ENCODE measurements around the gene CDC42EP5. TPM values are rescaled to one million over a fixed set of nuclear protein-coding genes. Genes with fewer than 3 reads are reported as not detected.

CDC42EP5 gene
- total and polyA plus RNA-seq, 4 donors = 0.28 to 2.2 (median 0.84) TPM; not detected in 1

- Histone ChIP-seq H3K9me3 (ENCODE audit: control insufficient read depth in 4 of 4, low read length in 3 of 4) (no peaks in the 10 kb centered on the region), H3K4me3 (ENCODE audit: low read depth in 1 of 3, low read length in 3 of 3) (peak overlapping the region; percentile 32 to 61 (median 58)), H3K27me3 (ENCODE audit: control insufficient read depth in 4 of 4, insufficient read depth in 4 of 4, low read length in 3 of 4) (no peaks in the 10 kb centered on the region), H3K27ac (ENCODE audit: low read depth in 1 of 2, low read length in 2 of 2) (peak overlapping the region; percentile 90 to 95), H3K4me1 (ENCODE audit: control insufficient read depth in 4 of 4, insufficient read depth in 4 of 4, low read length in 3 of 4) (peaks cover 8 to 26% (median 17%) of the 10 kb centered on the region in 4 donors), H3K36me3 (ENCODE audit: control insufficient read depth in 4 of 4, insufficient read depth in 3 of 4, low read depth in 1 of 4, low read length in 3 of 4) (peaks cover 4 to 25% (median 16%) of the 10 kb centered on the region in 4 donors), H3K9ac (ENCODE audit: low read depth in 1 of 2, low read length in 2 of 2) (no peak overlapping the region)
- DNase-seq (ENCODE audit: low spot score) = peak; percentile 69
- WGBS = under 1% methylated on average over 26 of the region's 26 CpGs
- TF ChIP-seq GABPA (IDR thresholded peaks at IDR 0.05 in 1 of 2, conservative IDR thresholded peaks at IDR 0.05 in 1 of 2) (no peak), RXRA (IDR thresholded peaks at IDR 0.05) (peak in 1 of 2 donors; percentile 3), SP1 (IDR thresholded peaks at IDR 0.05) (no peak), TAF1 (conservative IDR thresholded peaks at IDR 0.05) (no peak), ATF3 (IDR thresholded peaks at IDR 0.05) (no peak), RAD21 (IDR thresholded peaks at IDR 0.05) (no peak), MAX (IDR thresholded peaks at IDR 0.05) (peak; percentile 3), JUND (IDR thresholded peaks at IDR 0.05) (peak in 1 of 2 donors; percentile 8), CTCF (IDR thresholded peaks at IDR 0.05; ENCODE audit: low read depth, low read length, missing input control) (no peak), NR2F2 (IDR thresholded peaks at IDR 0.05) (peak; percentile 54)
Measured at GRCh38 chr19:54464044-54464629, 9.0 kb downstream of the CDC42EP5 start.

GRCh38 chr19:54463531-54464043 is 9.5 kb downstream of the CDC42EP5 start, which contains the start of gene LENG9:
LENG9 (minus strand) TSS chr19:54463778; CDS start chr19:54463526, 252 bp downstream.
- peak; percentile 83 for DNase-seq (ENCODE audit: low spot score)
- Histone ChIP-seq H3K9me3 (ENCODE audit: control insufficient read depth in 4 of 4, low read length in 3 of 4) (no peaks in the 10 kb centered on the region), H3K4me3 (ENCODE audit: low read depth in 1 of 3, low read length in 3 of 3) (peak within 1 kb of the TSS; percentile 59 to 79 (median 76)), H3K9ac (ENCODE audit: low read depth in 1 of 2, low read length in 2 of 2) (peak within 1 kb of the TSS in 1 of 2 donors; percentile 71), H3K27ac (ENCODE audit: low read depth in 1 of 2, low read length in 2 of 2) (peak within 1 kb of the TSS; percentile 90 to 95), H3K4me1 (ENCODE audit: control insufficient read depth in 4 of 4, insufficient read depth in 4 of 4, low read length in 3 of 4) (peaks cover 8 to 26% (median 17%) of the 10 kb centered on the region in 4 donors), H3K36me3 (ENCODE audit: control insufficient read depth in 4 of 4, insufficient read depth in 3 of 4, low read depth in 1 of 4, low read length in 3 of 4) (peaks cover 5 to 31% (median 21%) of the 10 kb centered on the region in 4 donors), H3K27me3 (ENCODE audit: control insufficient read depth in 4 of 4, insufficient read depth in 4 of 4, low read length in 3 of 4) (no peaks in the 10 kb centered on the region)
- under 1% methylated on average over 41 of the region's 41 CpGs for WGBS
- TF ChIP-seq REST (IDR thresholded peaks at IDR 0.05) (peak; percentile 81), YY1 (IDR thresholded peaks at IDR 0.05) (no peak), JUND (IDR thresholded peaks at IDR 0.05) (peak in 1 of 2 donors; percentile 28), SP1 (IDR thresholded peaks at IDR 0.05) (peak; percentile 37)
